Glomerular visceral epithelial cell (primary cell): ENCODE measurements around the gene GRM8.
A peak's percentile ranks its signal among the peaks of the same experiment; 100 is the strongest.

Source experiments
- DNase-seq: peaks from one replicate; pipeline ENCODE4 v3.0.0-alpha.2; 2016; ENCODE audit errors: extremely low spot score

The GRM8 gene

GRCh38 chr7:126436213-126436868 is 816.4 kb downstream of the GRM8 start:
- DNase-seq = no peak

- peak; percentile 1 for DNase-seq
Measured at GRCh38 chr7:126426652-126427051, 826.1 kb downstream of the GRM8 start.

- DNase-seq = no peak
Measured at GRCh38 chr7:126424985-126425384, 827.8 kb downstream of the GRM8 start.

- DNase-seq = no peak
Measured at GRCh38 chr7:126419047-126419446, 833.7 kb downstream of the GRM8 start.

GRCh38 chr7:126411821-126412383 is 840.8 kb downstream of the GRM8 start:
- no peak for DNase-seq

GRCh38 chr7:126411032-126411820 is 841.5 kb downstream of the GRM8 start:
- no peak for DNase-seq

GRCh38 chr7:126403040-126403439 is 849.7 kb downstream of the GRM8 start:
- no peak for DNase-seq

- DNase-seq = no peak
Measured at GRCh38 chr7:126401918-126402317, 850.8 kb downstream of the GRM8 start.

GRCh38 chr7:126398851-126399529 is 853.8 kb downstream of the GRM8 start:
- no peak for DNase-seq

GRCh38 chr7:126398285-126398684 is 854.5 kb downstream of the GRM8 start:
- DNase-seq = no peak

GRCh38 chr7:126394406-126394805 is 858.3 kb downstream of the GRM8 start:
- DNase-seq = no peak
